GM19351 (cell line): Measurements from ENCODE around the gene KDM7A.

ENCODE experiments used
- ATAC-seq: cut with Tn5 transposase; IDR thresholded peaks from one replicate; pipeline ENCODE4 v1.9.1; 2021; ENCODE audit warnings: mild to moderate bottlenecking, moderate library complexity; ENCODE audit not compliant: unreplicated experiment

KDM7A gene

DNA sequence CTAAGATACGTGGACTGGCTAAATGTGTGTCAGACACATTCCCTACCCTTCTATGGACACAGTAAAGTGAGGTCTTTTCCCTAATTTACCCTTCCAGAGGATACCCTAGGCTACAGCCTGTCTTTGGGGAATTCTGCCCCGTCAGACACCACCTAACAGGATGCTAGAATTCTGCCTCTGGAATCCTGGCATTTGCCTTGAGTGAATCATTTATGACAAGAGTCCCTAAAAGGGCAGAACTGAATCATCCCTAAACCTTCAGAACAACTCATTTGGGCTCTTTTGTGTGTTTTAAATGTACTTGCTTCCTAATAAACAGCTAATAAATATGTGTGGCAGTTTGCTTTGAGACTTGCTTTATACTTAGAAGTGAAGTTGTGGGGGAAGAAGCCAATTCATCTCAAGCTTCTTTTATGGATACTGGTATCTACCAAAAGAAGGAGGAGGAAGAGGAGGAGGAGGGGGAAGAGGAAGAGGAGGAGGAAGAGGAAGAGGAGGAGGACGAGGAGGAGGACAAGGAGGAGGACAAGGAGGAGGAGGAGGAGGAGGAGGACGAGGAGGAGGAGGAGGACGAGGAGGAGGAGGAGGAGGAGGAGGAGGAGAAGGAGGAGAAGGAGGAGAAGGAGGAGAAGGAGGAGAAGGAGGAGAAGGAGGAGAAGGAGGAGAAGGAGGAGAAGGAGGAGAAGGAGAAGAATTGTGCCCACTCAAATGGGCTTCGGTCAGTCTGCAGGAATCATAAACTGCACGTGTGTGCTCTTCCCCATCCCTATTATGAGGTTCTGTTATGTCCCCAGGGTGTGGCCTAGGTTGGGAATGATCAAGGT lies 141.2 kb downstream of the KDM7A start:
- ATAC-seq: no peak
